ENCODE results near the gene TLDC2.

Gene TLDC2

GRCh38 chr20:36859282-36859555 is 16.7 kb upstream of the TLDC2 start:
- Mint-ChIP-seq H3K27me3 (no peaks in the 10 kb centered on the region), H3K4me1 (peaks cover 59% of the 10 kb centered on the region), H3K27ac (peak overlapping the region; percentile 81), H3K9me3 (no peaks in the 10 kb centered on the region), H3K36me3 (peaks cover 3% of the 10 kb centered on the region), H3K4me3 (no peak overlapping the region)
- ATAC-seq (ENCODE audit: low read depth) (no peak), DNase-seq (ENCODE audit: low spot score in 2 of 2) (no peak)

- Mint-ChIP-seq H3K9me3 (no peaks in the 10 kb centered on the region), H3K27ac (peak overlapping the region; percentile 81), H3K4me1 (peaks cover 57% of the 10 kb centered on the region), H3K36me3 (peaks cover 3% of the 10 kb centered on the region), H3K4me3 (no peak overlapping the region), H3K27me3 (no peaks in the 10 kb centered on the region)
- DNase-seq (ENCODE audit: low spot score in 2 of 2) (no peak), ATAC-seq (ENCODE audit: low read depth) (no peak)
Measured at GRCh38 chr20:36859700-36860330, 16.1 kb upstream of the TLDC2 start.

DNA sequence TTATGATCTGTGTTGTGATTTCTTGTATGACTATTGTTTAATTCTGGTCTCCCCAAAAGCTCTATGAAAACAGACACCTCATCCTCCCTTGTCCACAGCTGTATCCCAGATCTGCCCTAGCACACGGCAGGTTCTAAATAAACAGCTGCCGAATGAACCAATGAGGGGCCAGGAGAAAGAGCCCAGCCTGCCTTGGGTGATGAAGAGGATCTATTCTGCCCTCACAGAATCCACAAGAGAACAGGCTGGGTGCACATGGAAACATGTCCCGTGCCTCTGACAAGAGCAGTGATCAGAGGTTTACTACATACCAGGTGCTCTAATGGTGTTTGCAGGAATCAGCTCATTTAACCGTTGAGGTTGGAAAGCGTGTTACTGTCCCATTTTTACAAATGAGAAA is 15.6 kb upstream of the TLDC2 start:
- DNase-seq (ENCODE audit: low spot score in 2 of 2) (no peak), ATAC-seq (ENCODE audit: low read depth) (no peak)
- H3K4me3 Mint-ChIP-seq = no peak overlapping the region
- H3K27me3 Mint-ChIP-seq = no peaks in the 10 kb centered on the region
- H3K9me3 Mint-ChIP-seq = no peaks in the 10 kb centered on the region
- peaks cover 3% of the 10 kb centered on the region for H3K36me3 Mint-ChIP-seq
- H3K4me1 Mint-ChIP-seq = peaks cover 58% of the 10 kb centered on the region
- peak overlapping the region; percentile 81 for H3K27ac Mint-ChIP-seq

DNA sequence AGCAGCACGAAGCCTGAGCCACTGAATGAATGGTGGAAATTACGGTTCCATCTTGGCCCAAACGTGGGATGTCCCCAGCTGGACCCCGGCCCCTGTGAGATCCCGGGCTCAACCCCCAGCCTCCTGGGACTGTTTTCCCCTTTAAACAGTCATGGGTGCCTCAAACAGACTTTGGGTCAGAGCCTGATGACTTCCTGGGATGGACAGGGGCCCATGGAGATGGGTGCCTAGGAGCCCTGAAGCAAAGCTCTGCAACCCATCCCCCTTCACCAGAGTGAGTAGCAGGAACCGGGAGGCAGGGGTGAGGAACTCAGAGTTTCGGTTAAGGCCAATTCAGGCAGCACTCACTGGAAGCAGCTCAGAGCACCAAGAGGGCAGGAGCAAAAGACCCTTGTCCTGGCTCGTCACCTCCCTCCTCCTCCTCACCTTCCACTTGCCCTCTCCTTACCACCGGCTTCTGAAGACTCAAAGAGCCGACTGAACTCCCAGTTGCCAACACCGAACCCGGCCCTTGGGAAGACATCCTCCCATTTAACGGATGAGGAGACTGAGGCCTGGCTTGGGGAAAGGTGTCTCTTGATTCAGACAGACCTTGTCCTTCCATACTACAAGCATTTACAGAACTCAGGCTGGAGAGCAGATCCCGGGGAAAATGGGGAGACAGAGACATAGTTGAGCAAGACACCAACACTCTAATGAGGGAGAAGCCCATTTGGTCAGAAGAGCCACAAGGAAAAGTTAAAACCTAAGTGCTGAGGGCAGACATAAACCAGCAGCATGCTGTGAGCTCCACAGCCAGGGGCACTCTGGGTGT is 14.9 kb upstream of the TLDC2 start:
- ATAC-seq (ENCODE audit: low read depth) (no peak), DNase-seq (ENCODE audit: low spot score in 2 of 2) (no peak)
- peaks cover 3% of the 10 kb centered on the region for H3K36me3 Mint-ChIP-seq
- H3K4me3 Mint-ChIP-seq = peak overlapping the region; percentile 73
- H3K4me1 Mint-ChIP-seq = peaks cover 57% of the 10 kb centered on the region
- no peaks in the 10 kb centered on the region for H3K9me3 Mint-ChIP-seq
- H3K27me3 Mint-ChIP-seq = no peaks in the 10 kb centered on the region
- H3K27ac Mint-ChIP-seq = peak overlapping the region; percentile 61

DNA sequence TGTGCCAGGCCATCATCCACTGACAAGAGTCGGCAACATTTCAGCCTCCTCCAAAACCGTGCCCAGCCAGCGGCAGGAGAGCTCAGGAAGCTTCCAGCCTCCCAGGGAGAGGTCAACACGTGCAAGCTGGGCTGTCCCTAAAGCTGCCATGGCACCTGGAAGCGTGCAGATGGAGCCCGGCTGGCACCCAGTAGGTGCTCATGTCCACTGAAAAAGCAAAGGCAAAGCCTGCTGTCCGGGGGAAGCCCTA is 14.4 kb upstream of the TLDC2 start:
- no peaks in the 10 kb centered on the region for H3K27me3 Mint-ChIP-seq
- H3K27ac Mint-ChIP-seq = peak overlapping the region; percentile 61
- H3K36me3 Mint-ChIP-seq = peaks cover 3% of the 10 kb centered on the region
- H3K9me3 Mint-ChIP-seq = no peaks in the 10 kb centered on the region
- peak overlapping the region; percentile 73 for H3K4me3 Mint-ChIP-seq
- ATAC-seq (ENCODE audit: low read depth) (no peak), DNase-seq (ENCODE audit: low spot score in 2 of 2) (no peak)
- H3K4me1 Mint-ChIP-seq = peaks cover 59% of the 10 kb centered on the region

DNA sequence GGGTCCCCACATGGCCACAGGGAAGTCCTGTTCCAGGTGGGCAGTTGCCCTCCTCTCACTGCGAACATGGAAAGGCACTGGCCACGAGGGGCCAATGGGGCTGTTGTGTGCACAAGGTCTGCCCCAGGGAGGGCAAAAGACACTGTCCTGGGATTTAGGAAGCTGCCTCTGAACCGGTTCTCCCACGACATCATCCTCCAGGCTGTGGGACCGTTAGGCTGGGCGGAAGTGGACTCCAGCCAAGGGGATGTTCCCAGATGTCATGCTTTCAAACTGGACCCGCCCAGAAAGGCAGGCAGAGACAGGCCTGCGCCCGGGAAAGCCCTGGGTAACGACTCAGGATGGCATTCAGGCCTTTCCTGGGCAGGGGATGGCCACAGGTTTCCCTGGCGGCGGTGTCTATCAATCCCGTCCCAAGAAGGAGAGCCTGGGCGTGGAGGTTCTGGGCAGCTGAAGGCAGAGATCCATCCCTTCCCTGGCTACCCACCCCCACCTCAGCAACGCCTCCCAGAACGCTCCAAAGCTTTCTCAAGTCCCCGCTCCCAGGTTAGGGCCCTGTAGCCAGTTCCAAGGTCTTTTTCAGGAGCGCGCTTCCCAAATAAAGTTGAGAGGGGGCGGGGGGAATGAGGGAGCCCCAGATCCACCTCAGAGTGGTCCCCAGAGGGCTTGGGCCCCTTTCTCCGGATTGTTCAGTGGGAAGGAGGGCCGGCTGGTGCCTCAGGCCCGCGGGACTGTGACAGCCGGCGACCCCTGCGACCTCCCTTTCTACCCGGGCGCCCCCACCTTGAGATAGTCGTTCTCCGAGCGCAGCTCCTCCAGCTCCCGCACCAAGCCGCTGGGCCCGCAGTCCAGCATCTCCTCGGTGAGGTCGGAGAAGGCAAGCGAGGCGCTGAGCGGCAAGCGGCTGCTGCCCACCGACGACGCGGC is 13.8 kb upstream of the TLDC2 start:
- Mint-ChIP-seq H3K27me3 (no peaks in the 10 kb centered on the region), H3K27ac (peak overlapping the region; percentile 61), H3K36me3 (peaks cover 1% of the 10 kb centered on the region), H3K4me1 (peaks cover 59% of the 10 kb centered on the region), H3K4me3 (peak overlapping the region; percentile 73), H3K9me3 (no peaks in the 10 kb centered on the region)
- no peak for ATAC-seq (ENCODE audit: low read depth)
- no peak for DNase-seq (ENCODE audit: low spot score in 2 of 2)

DNA sequence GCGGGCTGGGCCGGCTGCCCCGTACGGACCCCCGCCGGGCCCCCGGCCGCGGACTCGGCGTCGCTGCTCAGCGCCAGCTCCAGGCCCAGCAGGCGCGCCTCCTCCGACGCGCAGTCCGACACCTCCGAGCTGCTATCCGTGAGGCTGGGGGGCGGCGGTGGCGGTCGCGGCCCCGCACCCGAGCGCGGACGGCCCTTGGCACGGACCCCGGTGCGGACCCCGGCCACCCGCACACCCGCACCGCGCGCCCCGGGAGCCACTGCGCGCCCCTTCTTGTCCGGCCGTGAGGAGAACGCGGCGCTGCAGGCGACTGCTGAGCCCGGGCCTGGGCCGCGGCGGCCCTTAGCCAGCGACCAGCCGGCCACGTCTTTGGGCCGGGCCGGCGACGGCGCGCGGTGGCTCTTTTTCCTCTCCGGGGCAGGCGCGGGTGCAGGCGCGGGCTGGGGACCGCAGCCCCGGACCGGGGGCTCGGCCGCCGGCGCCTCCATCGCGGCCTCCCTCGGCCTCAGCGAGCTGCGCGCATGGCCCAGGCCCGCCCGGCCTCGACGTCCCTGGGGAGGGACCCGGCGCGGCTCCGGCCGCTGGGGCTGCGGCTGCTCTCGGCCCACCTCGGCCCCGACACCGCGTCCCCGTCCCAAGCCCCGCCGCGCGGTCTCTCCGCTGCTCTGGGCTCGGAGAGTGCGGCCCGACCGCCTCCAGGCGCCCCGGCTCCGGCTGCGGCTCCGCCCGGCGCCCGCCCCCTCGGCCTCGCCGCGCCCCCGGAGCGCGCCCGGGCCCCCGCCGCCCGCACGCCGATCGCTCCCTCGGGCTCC is 12.9 kb upstream of the TLDC2 start:
- Mint-ChIP-seq H3K9me3 (no peaks in the 10 kb centered on the region), H3K4me1 (peaks cover 54% of the 10 kb centered on the region), H3K4me3 (no peak overlapping the region), H3K36me3 (no peaks in the 10 kb centered on the region), H3K27me3 (no peaks in the 10 kb centered on the region), H3K27ac (no peak overlapping the region)
- peak; percentile 27 to 41 for DNase-seq (ENCODE audit: low spot score in 2 of 2)
- no peak for ATAC-seq (ENCODE audit: low read depth)

DNA sequence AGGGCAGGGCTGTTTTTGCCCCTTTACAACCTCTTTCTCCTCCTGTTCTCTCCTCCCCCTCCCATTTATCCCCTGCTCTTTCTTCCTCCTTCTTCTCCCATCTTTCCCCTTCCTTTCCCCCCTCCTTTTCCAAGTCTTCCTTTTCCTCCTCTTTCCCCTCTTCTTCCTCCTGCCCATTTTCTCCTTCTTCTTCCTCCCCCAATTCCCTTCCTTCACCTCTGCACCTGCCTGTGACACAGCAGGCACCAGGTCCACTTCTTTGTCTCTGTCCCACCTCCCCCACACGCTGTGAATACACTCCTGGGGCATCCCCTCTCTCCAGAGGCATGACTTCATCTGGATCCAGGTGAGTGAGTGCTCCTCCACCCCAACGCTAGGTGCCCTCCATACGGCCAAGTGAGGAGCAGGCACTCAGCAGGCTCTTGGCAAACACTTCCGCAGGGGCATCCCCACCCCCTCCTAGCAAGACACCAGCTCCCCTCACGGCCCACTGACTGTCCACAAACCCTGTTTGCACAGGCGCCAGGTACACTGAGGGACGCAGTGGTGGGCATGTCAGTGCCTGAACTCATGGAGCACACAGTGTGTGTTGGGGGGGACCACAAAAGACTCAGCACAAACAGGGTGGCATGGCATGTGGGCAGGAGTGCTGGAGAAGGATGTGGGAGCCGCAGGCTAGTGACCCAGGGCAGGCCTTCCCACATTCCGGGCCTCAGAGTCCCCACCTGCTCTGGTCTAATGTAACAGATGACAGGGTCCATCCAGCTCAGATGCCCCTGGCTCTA is 10.7 kb upstream of the TLDC2 start:
- DNase-seq (ENCODE audit: low spot score in 2 of 2) = no peak
- Mint-ChIP-seq H3K27ac (peak overlapping the region; percentile 77), H3K27me3 (no peaks in the 10 kb centered on the region), H3K4me3 (peak overlapping the region; percentile 87), H3K9me3 (no peaks in the 10 kb centered on the region), H3K4me1 (peaks cover 35% of the 10 kb centered on the region), H3K36me3 (no peaks in the 10 kb centered on the region)
- ATAC-seq (ENCODE audit: low read depth) = no peak

GRCh38 chr20:36865861-36866149 is 10.1 kb upstream of the TLDC2 start:
- Mint-ChIP-seq H3K9me3 (no peaks in the 10 kb centered on the region), H3K36me3 (no peaks in the 10 kb centered on the region), H3K27ac (peak overlapping the region; percentile 77), H3K27me3 (no peaks in the 10 kb centered on the region), H3K4me1 (peaks cover 30% of the 10 kb centered on the region), H3K4me3 (peak overlapping the region; percentile 87)
- no peak for ATAC-seq (ENCODE audit: low read depth)
- no peak for DNase-seq (ENCODE audit: low spot score in 2 of 2)

DNA sequence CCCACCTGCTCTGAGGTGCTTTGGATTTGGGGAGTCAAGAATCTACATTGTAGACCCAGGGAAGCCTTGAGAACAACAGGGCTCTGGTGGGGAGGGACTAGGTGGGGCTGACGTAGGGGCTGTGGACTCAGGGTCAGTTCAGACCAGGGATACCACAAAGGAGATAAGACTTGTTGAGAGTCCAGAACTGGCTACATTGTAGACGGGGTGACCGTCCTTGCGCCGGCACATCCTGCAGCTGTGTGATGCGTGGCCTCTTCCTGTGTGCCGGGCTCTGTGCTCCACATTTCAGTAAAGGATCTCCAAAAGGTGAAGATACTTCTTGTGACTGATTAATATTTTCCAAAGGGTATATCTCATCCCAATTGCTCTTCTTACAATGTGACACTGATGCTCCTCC is 9.8 kb upstream of the TLDC2 start:
- Mint-ChIP-seq H3K4me1 (peaks cover 26% of the 10 kb centered on the region), H3K36me3 (no peaks in the 10 kb centered on the region), H3K9me3 (no peaks in the 10 kb centered on the region), H3K27me3 (no peaks in the 10 kb centered on the region), H3K4me3 (peak overlapping the region; percentile 87), H3K27ac (peak overlapping the region; percentile 77)
- DNase-seq (ENCODE audit: low spot score in 2 of 2) (no peak), ATAC-seq (ENCODE audit: low read depth) (no peak)

- H3K36me3 Mint-ChIP-seq = no peaks in the 10 kb centered on the region
- H3K9me3 Mint-ChIP-seq = no peaks in the 10 kb centered on the region
- no peaks in the 10 kb centered on the region for H3K27me3 Mint-ChIP-seq
- ATAC-seq (ENCODE audit: low read depth) (peak; percentile 18), DNase-seq (ENCODE audit: low spot score in 2 of 2) (no peak)
- peaks cover 21% of the 10 kb centered on the region for H3K4me1 Mint-ChIP-seq
- H3K27ac Mint-ChIP-seq = peak overlapping the region; percentile 77
- H3K4me3 Mint-ChIP-seq = no peak overlapping the region
Measured at GRCh38 chr20:36866681-36867495, 9.1 kb upstream of the TLDC2 start.

DNA sequence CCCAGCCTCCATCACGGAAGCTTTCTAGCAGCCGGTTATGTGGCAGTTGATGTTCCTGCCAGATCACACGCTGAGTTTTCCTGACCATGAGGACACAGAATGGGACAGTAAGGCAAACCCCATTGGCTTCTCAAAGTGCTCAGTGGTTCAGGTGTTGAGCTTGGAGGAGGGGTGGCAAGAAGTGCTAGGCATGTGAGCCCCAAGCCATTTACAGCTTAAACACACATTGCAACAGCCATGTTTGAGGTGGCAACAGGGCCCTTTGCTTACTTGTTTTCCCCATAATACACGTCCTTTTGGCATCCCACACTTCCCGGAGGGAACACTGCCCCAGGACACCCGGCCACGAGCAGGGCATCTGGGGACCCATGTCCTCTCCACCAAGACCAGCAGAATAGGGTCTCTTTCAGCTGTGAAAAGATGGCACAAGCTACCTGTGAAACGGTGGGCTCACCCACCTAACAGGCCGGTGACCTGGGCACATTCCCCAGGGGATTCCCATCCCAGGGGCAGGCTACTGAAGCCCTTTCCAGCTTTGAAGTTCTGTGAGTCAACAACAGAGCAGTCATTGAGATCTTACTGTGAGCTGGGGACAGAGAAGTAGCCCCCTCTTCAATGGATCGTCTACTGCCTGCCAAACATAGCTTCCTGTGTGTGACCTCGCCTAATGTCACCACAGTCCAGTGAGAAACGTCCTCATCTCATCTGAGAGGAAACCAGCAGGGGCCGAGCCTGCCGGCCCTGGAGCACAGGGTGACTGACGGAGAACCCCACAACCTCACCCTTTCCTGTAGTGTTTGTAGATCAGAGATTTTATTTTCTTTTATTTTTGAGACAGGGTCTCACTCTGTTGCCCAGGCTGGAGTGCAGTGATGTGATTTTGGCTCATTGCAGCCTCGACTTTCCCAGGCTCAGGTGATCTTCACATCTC is 4.0 kb upstream of the TLDC2 start:
- H3K27me3 Mint-ChIP-seq = no peaks in the 10 kb centered on the region
- no peak for DNase-seq (ENCODE audit: low spot score in 2 of 2)
- no peak overlapping the region for H3K4me3 Mint-ChIP-seq
- H3K4me1 Mint-ChIP-seq = peaks cover 5% of the 10 kb centered on the region
- ATAC-seq (ENCODE audit: low read depth) = no peak
- H3K27ac Mint-ChIP-seq = no peak overlapping the region
- no peaks in the 10 kb centered on the region for H3K9me3 Mint-ChIP-seq
- H3K36me3 Mint-ChIP-seq = no peaks in the 10 kb centered on the region
